HUES48 (cell line): ENCODE measurements around the gene STK38.
"Not testable (repeated sequence)": the region's sequence is repeated elsewhere in the genome, so short reads cannot be mapped to it uniquely, and the experiment has no call there.

Source experiments
- H3K27ac ChIP-seq: one replicate; pipeline ENCODE4 v1.7.0; 2013; ENCODE audit warnings: low read depth, low read length, inconsistent platforms
- H3K27me3 ChIP-seq: 2 replicates; pipeline ENCODE4 v1.6.1; 2013; ENCODE audit warnings: mild to moderate bottlenecking, low read length; ENCODE audit not compliant: control insufficient read depth, insufficient read depth
- H3K36me3 ChIP-seq: 2 replicates; pipeline ENCODE4 v1.6.1; 2013; ENCODE audit warnings: low read length; ENCODE audit not compliant: control insufficient read depth, insufficient read depth
- H3K4me1 ChIP-seq: 2 replicates; pipeline ENCODE4 v1.6.1; 2013; ENCODE audit warnings: mild to moderate bottlenecking, low read length; ENCODE audit not compliant: control insufficient read depth, insufficient read depth
- H3K4me3 ChIP-seq: 2 replicates; pipeline ENCODE4 v1.5.1; 2013; ENCODE audit warnings: mild to moderate bottlenecking, low read depth, low read length
- H3K9ac ChIP-seq: 2 replicates; pipeline ENCODE4 v1.6.1; 2013; ENCODE audit warnings: mild to moderate bottlenecking, low read depth, low read length, moderate library complexity
- H3K9me3 ChIP-seq: 2 replicates; pipeline ENCODE4 v1.6.1; 2013; ENCODE audit warnings: low read length; ENCODE audit not compliant: control insufficient read depth, insufficient read depth

The STK38 gene

DNA sequence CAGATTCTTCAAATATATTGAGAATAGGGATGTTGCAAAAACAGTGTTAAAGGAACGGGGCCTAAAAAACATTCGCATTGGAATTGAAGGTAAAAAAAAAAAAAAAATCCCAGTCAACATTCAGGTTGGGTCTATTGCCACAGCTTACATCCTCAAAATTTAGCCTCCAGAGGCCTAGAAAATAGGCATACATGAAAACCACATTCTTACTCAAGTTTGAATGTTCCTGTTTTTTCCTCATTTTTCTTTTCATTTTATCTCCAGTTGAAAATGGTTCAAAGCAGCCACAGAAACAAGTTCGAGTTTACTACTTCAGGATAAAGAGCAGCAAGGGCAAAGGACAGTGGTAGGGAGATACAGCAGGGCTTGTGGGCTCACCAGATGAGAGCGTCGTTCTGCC lies 62.5 kb downstream of the STK38 start:
- H3K9me3 ChIP-seq: no peaks in the 10 kb centered on the region
- H3K9ac ChIP-seq: no peak overlapping the region
- H3K4me1 ChIP-seq: no peaks in the 10 kb centered on the region
- H3K4me3 ChIP-seq: no peak overlapping the region
- H3K27me3 ChIP-seq: no peaks in the 10 kb centered on the region
- no peak overlapping the region for H3K27ac ChIP-seq
- H3K36me3 ChIP-seq: peaks cover 69% of the 10 kb centered on the region

- H3K27me3 ChIP-seq, H3K4me3 ChIP-seq, H3K9ac ChIP-seq, H3K27ac ChIP-seq, H3K9me3 ChIP-seq, H3K4me1 ChIP-seq: not testable (repeated sequence)
- peaks cover 65% of the 10 kb centered on the region for H3K36me3 ChIP-seq
These were observed 64.0 kb downstream of the STK38 start for GRCh38 chr6:36483326-36483725.

- Histone ChIP-seq H3K36me3 (peaks cover 42% of the 10 kb centered on the region), H3K4me1 (no peaks in the 10 kb centered on the region), H3K9me3 (no peaks in the 10 kb centered on the region), H3K9ac (no peak overlapping the region), H3K4me3 (no peak overlapping the region), H3K27ac (no peak overlapping the region), H3K27me3 (no peaks in the 10 kb centered on the region)
These were observed 68.0 kb downstream of the STK38 start for GRCh38 chr6:36479256-36479655.

DNA sequence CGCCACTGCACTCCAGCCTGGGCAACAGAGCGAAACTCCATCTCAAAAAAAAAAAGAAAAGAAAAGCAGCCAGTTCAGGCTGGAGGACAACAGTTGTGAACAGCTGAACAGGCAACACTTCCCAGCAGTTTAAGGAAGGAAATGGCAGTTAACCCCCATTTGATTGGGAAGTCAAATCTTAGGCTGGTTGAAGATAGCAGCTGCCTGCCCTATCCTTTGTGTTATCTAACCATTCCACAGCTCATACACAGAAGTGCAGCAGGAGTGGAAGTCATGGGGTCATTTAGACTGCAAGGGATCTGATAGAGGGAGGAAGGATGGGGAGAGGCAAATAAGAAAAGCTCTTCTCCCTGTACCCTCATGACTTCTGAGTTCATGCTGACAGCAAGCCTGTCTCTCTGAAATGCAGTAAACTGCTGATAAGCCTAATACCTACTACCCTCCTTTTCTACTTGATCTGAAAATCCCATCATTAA lies 69.2 kb downstream of the STK38 start:
- Histone ChIP-seq H3K36me3 (peaks cover 41% of the 10 kb centered on the region), H3K27ac (no peak overlapping the region), H3K27me3 (no peaks in the 10 kb centered on the region), H3K4me1 (no peaks in the 10 kb centered on the region), H3K4me3 (no peak overlapping the region), H3K9me3 (no peaks in the 10 kb centered on the region), H3K9ac (no peak overlapping the region)

- Histone ChIP-seq H3K9ac (no peak overlapping the region), H3K27ac (no peak overlapping the region), H3K4me1 (no peaks in the 10 kb centered on the region), H3K4me3 (no peak overlapping the region), H3K9me3 (no peaks in the 10 kb centered on the region), H3K36me3 (peaks cover 23% of the 10 kb centered on the region), H3K27me3 (no peaks in the 10 kb centered on the region)
These were observed 77.3 kb downstream of the STK38 start for GRCh38 chr6:36469946-36470345.

DNA sequence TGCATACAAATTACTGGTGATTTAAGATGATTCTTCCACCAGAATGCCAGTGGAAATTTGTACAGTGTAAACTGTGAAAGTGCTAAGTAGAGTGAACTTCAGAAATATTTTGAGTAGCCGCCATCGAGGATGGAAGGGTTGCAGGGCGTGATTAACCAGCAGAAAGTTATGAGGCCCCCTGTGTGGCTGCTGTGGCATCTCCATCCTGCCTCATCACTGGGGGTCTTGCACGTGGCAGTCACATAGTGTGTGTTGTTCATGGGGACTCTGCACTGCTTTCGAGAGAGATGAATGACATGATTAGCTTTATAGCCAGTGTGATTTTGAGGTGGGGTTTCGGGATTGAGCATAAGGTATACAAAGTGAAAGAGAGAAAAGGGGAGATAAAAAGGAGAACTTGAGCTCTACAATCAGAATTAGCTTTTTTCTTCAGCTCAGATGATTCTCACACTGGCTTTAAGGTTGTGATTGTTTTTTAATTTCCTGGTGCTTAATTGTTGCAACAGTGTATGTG lies 78.1 kb downstream of the STK38 start:
- H3K4me1 ChIP-seq: no peaks in the 10 kb centered on the region
- H3K27ac ChIP-seq: no peak overlapping the region
- no peaks in the 10 kb centered on the region for H3K27me3 ChIP-seq
- H3K36me3 ChIP-seq: peaks cover 20% of the 10 kb centered on the region
- no peak overlapping the region for H3K4me3 ChIP-seq
- no peak overlapping the region for H3K9ac ChIP-seq
- H3K9me3 ChIP-seq: no peaks in the 10 kb centered on the region

- H3K9me3 ChIP-seq: no peaks in the 10 kb centered on the region
- H3K4me3 ChIP-seq: no peak overlapping the region
- H3K9ac ChIP-seq: no peak overlapping the region
- no peaks in the 10 kb centered on the region for H3K27me3 ChIP-seq
- no peak overlapping the region for H3K27ac ChIP-seq
- peaks cover 20% of the 10 kb centered on the region for H3K36me3 ChIP-seq
- peaks cover 14% of the 10 kb centered on the region for H3K4me1 ChIP-seq
These were observed 79.7 kb downstream of the STK38 start for GRCh38 chr6:36467625-36468024.

DNA sequence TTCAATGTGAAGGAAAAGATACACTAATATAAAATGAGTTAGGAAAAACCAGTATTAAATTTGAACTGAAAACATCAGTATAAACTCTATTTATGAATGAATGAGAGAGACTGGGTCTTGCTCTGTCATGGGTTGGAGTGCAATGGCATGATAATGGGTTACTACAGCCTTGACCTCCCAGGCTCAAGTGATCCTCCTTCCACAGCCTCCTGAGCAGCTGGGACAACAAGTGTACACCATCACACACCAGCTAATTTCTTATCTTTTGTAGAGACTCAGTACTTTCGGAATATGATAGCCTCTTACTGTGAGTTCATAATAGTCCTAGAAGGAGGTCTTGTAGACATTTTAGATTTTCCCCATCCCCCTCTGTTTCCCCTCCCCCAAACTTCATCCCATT lies 83.0 kb downstream of the STK38 start:
- H3K27me3 ChIP-seq: no peaks in the 10 kb centered on the region
- H3K4me1 ChIP-seq: peaks cover 14% of the 10 kb centered on the region
- H3K36me3 ChIP-seq: no peaks in the 10 kb centered on the region
- no peak overlapping the region for H3K9ac ChIP-seq
- no peaks in the 10 kb centered on the region for H3K9me3 ChIP-seq
- H3K27ac ChIP-seq: no peak overlapping the region
- H3K4me3 ChIP-seq: no peak overlapping the region

GRCh38 chr6:36463676-36464075 lies 83.6 kb downstream of the STK38 start:
- Histone ChIP-seq H3K4me3 (no peak overlapping the region), H3K4me1 (peaks cover 14% of the 10 kb centered on the region), H3K27ac (no peak overlapping the region), H3K9me3 (no peaks in the 10 kb centered on the region), H3K27me3 (no peaks in the 10 kb centered on the region), H3K9ac (no peak overlapping the region), H3K36me3 (no peaks in the 10 kb centered on the region)

GRCh38 chr6:36461646-36462045 lies 85.6 kb downstream of the STK38 start:
- Histone ChIP-seq H3K27ac (no peak overlapping the region), H3K9ac (no peak overlapping the region), H3K27me3 (no peaks in the 10 kb centered on the region), H3K9me3 (no peaks in the 10 kb centered on the region), H3K4me1 (peaks cover 14% of the 10 kb centered on the region), H3K4me3 (no peak overlapping the region), H3K36me3 (no peaks in the 10 kb centered on the region)

- Histone ChIP-seq H3K27ac (no peak overlapping the region), H3K9ac (no peak overlapping the region), H3K9me3 (no peaks in the 10 kb centered on the region), H3K4me3 (no peak overlapping the region), H3K36me3 (no peaks in the 10 kb centered on the region), H3K4me1 (peaks cover 14% of the 10 kb centered on the region), H3K27me3 (no peaks in the 10 kb centered on the region)
These were observed 86.4 kb downstream of the STK38 start for GRCh38 chr6:36460916-36461315.

- no peaks in the 10 kb centered on the region for H3K36me3 ChIP-seq
- no peaks in the 10 kb centered on the region for H3K27me3 ChIP-seq
- H3K9ac ChIP-seq: no peak overlapping the region
- H3K9me3 ChIP-seq: no peaks in the 10 kb centered on the region
- H3K27ac ChIP-seq: no peak overlapping the region
- no peak overlapping the region for H3K4me3 ChIP-seq
- H3K4me1 ChIP-seq: peaks cover 14% of the 10 kb centered on the region
These were observed 87.8 kb downstream of the STK38 start for GRCh38 chr6:36459501-36459900.
